OCI-LY7 (cell line): ENCODE data around the gene AVPI1. TPM values are rescaled to one million over a fixed set of nuclear protein-coding genes. Genes with fewer than 3 reads are reported as not detected.

Experiments
- BruUV-seq: library from RNA; stranded (reverse); fragments of 400-500 nt; replicated peaks from 2 replicates; lab custom pipeline; 2021; lab: Mats Ljungman, UMichigan
- CTCF ChIA-PET: fragments of 300-600 bp; sonication (Branson Sonifier 250); formaldehyde crosslinking; loops from one replicate; lab custom pipeline; 2022; ENCODE audit warnings: antibody characterized with exemption; ENCODE audit not compliant: unreplicated experiment; lab: Charles Lee
- POLR2A ChIA-PET: fragments of 300-600 bp; sonication (Branson Sonifier 250); formaldehyde crosslinking; loops from one replicate; lab custom pipeline; 2022; ENCODE audit warnings: antibody characterized with exemption; lab: Charles Lee
- DNase-seq: peaks from one replicate; pipeline ENCODE4 v3.0.0-alpha.2; 2015; ENCODE audit warnings: low spot score
- H2AFZ ChIP-seq: fragments of 200-600 bp; sonication (generic), shearing (Covaris generic); 2 replicates; pipeline ENCODE4 v1.6.1; 2014; ENCODE audit warnings: mild to moderate bottlenecking, antibody characterized with exemption, low read length, moderate library complexity
- H3K27ac ChIP-seq: fragments of 200-600 bp; sonication (generic); 2 replicates; pipeline ENCODE4 v1.5.1; 2014; ENCODE audit warnings: mixed run types, low read depth, mild to moderate bottlenecking, moderate library complexity, low read length, inconsistent platforms; ENCODE audit not compliant: poor library complexity, severe bottlenecking
- H3K36me3 ChIP-seq: fragments of 200-600 bp; sonication (generic); 2 replicates; pipeline ENCODE4 v1.6.1; 2014; ENCODE audit warnings: mild to moderate bottlenecking, antibody characterized with exemption, low read length, moderate library complexity, mixed read lengths; ENCODE audit not compliant: insufficient read depth
- H3K4me1 ChIP-seq: fragments of 200-600 bp; sonication (generic); 2 replicates; pipeline ENCODE4 v1.5.1; 2014; ENCODE audit warnings: mild to moderate bottlenecking, low read length; ENCODE audit not compliant: insufficient read depth, poor library complexity, severe bottlenecking
- H3K4me2 ChIP-seq: fragments of 200-600 bp; sonication (generic); 2 replicates; pipeline ENCODE4 v1.6.1; 2014; ENCODE audit warnings: mild to moderate bottlenecking, low read length
- H3K4me3 ChIP-seq: fragments of 200-600 bp; sonication (generic); 2 replicates; pipeline ENCODE4 v1.5.1; 2014; ENCODE audit warnings: mild to moderate bottlenecking, low read depth, low read length; ENCODE audit not compliant: poor library complexity, severe bottlenecking
- H3K79me2 ChIP-seq: fragments of 200-600 bp; sonication (generic); 2 replicates; pipeline ENCODE4 v1.6.1; 2016; ENCODE audit warnings: low read depth, mild to moderate bottlenecking, low read length, moderate library complexity, mixed read lengths; ENCODE audit not compliant: insufficient read depth
- H3K9me2 ChIP-seq: fragments of 200-600 bp; sonication (generic); 2 replicates; pipeline ENCODE4 v1.6.1; 2016; ENCODE audit warnings: mild to moderate bottlenecking, low read length, mixed read lengths; ENCODE audit not compliant: insufficient read depth
- H3K9me3 ChIP-seq: fragments of 200-600 bp; sonication (generic); 2 replicates; pipeline ENCODE4 v1.6.1; 2014; ENCODE audit warnings: mild to moderate bottlenecking, mixed run types, low read length, mixed read lengths
- H4K20me1 ChIP-seq: fragments of 200-600 bp; sonication (generic); 2 replicates; pipeline ENCODE4 v1.6.1; 2014; ENCODE audit warnings: mild to moderate bottlenecking, antibody characterized with exemption, low read length, moderate library complexity, mixed read lengths; ENCODE audit not compliant: insufficient read depth
- CTCF ChIP-seq: fragments of 200-600 bp; sonication (generic); conservative IDR thresholded peaks from 2 replicates; pipeline ENCODE4 v1.5.1; 2014; ENCODE audit warnings: mild to moderate bottlenecking, antibody characterized with exemption, low read length, moderate library complexity, mixed read lengths
- EZH2phosphoT487 ChIP-seq: fragments of 200-600 bp; sonication (generic); IDR thresholded peaks from 2 replicates; pipeline ENCODE4 v1.6.1; 2018; ENCODE audit warnings: low read depth, borderline replicate concordance, mild to moderate bottlenecking, mixed run types, antibody characterized with exemption, low read length, moderate library complexity, mixed read lengths
- intact Hi-C: fragments of 100-400 bp; cut with micrococcal nuclease; formaldehyde crosslinking; loops from one replicate; pipeline ENCODE4 v1.10.0; 2022; ENCODE audit not compliant: unreplicated experiment
- total RNA-seq, 2 experiments: library from RNA; depleted of rRNA in 1 of 2; stranded (reverse); fragments of >200 nt in 1 of 2; shearing (Covaris generic) in 1 of 2; gene quantifications; 2 replicates each; pipeline ENCODE4 v1.2.3, GENCODE V29; 2014 to 2022

Gene AVPI1
- total RNA-seq, 2 experiments from 2014 or later: 3.2 to 4.6 TPM

DNA sequence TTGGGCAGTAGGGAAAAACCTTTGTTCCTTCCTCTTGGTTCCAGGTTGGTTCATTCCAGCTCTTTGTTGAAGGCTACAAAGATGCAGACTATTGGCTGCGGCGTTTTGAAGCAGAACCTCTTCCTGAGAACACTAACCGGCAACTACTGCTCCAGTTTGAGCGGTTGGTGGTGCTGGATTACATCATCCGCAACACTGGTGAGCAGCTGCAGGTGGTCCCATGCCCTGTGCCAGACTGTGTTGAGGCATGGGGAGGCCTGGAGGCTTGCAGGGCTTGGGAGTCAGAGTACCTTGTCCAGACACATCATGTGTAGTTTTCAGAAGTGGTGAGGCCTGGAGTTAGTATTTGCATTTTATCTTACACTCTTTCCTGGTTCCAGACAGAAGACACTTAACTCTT lies 30.3 kb downstream of the AVPI1 start:
- Histone ChIP-seq H3K9me3 (no peaks in the 10 kb centered on the region), H3K4me1 (no peaks in the 10 kb centered on the region), H3K27ac (no peak overlapping the region), H3K4me2 (no peak overlapping the region), H3K79me2 (no peaks in the 10 kb centered on the region), H3K4me3 (no peak overlapping the region), H4K20me1 (no peaks in the 10 kb centered on the region), H2AFZ (no peak overlapping the region), H3K36me3 (peaks cover 61% of the 10 kb centered on the region), H3K9me2 (no peaks in the 10 kb centered on the region)
- intact Hi-C loops: no loop called here
- CTCF ChIA-PET: no interaction called here
- TF ChIP-seq CTCF: no peak
- TF ChIP-seq EZH2phosphoT487: no peak
- DNase-seq: no peak
- BruUV-seq: no TSS peak
- POLR2A ChIA-PET: no interaction called here

- Histone ChIP-seq H3K4me2 (no peak overlapping the region), H2AFZ (no peak overlapping the region)
- no TSS peak for BruUV-seq
These were observed 35.3 kb downstream of the AVPI1 start for GRCh38 chr10:97651773-97652172.

More at GRCh38 chr10:97651773-97652172, 35.3 kb downstream of the AVPI1 start:
- Histone ChIP-seq H4K20me1 (no peaks in the 10 kb centered on the region), H3K79me2 (no peaks in the 10 kb centered on the region), H3K4me1 (no peaks in the 10 kb centered on the region), H3K27ac (no peak overlapping the region), H3K4me3 (no peak overlapping the region), H3K9me3 (no peaks in the 10 kb centered on the region), H3K9me2 (no peaks in the 10 kb centered on the region), H3K36me3 (peaks cover 57% of the 10 kb centered on the region)
- intact Hi-C loops: no loop called here
- DNase-seq: no peak
- TF ChIP-seq EZH2phosphoT487 (no peak), CTCF (no peak)
- CTCF ChIA-PET: no interaction called here
- POLR2A ChIA-PET: no interaction called here
